ENCODE results near the gene PCDHB11.
"Not testable (repeated sequence)": the region's sequence is repeated elsewhere in the genome, so short reads cannot be mapped to it uniquely, and the experiment has no call there.

The PCDHB11 gene

DNA sequence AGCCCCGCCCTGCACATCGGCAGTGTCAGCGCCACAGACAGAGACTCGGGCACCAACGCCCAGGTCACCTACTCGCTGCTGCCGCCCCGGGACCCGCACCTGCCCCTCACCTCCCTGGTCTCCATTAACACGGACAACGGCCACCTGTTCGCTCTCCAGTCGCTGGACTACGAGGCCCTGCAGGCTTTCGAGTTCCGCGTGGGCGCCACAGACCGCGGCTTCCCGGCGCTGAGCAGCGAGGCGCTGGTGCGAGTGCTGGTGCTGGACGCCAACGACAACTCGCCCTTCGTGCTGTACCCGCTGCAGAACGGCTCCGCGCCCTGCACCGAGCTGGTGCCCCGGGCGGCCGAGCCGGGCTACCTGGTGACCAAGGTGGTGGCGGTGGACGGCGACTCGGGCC lies 47.5 kb downstream of the PCDHB11 start:
- DNase-seq, result not testable (repeated sequence)

DNA sequence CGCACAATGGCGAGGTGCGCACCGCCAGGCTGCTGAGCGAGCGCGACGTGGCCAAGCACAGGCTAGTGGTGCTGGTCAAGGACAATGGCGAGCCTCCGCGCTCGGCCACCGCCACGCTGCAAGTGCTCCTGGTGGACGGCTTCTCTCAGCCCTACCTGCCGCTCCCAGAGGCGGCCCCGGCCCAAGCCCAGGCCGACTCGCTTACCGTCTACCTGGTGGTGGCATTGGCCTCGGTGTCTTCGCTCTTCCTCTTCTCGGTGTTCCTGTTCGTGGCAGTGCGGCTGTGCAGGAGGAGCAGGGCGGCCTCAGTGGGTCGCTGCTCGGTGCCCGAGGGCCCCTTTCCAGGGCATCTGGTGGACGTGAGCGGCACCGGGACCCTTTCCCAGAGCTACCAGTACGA lies 48.0 kb downstream of the PCDHB11 start:
- not testable (repeated sequence) for DNase-seq

DNA sequence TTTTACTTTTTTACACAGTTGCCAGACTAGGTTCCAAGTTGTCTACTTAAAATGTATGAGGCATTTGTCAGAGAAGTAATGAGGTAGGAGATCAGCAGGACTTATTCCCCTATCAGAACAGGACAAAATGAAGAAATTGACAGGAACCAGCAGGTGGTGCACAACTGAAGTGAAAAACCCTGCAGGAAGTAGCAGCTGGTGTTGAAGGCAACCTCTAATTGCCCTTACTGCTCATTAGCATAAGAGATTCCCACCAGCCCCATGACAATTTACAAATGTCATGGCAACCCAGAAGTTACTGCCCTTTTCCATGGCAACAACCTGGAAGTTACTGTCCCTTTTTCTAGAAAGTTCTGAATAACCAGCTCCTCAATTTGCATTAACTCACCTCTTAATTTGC lies 51.1 kb downstream of the PCDHB11 start:
- DNase-seq, result no peak

Data from stimulated activated CD4-positive, alpha-beta T cell treated with anti-CD3 and anti-CD28 coated beads, Interleukin-4, amount 100 ng/mL, for 4 hours (primary cell).